Mammary epithelial cell (primary cell): Measurements from ENCODE around the gene F11.

Experiments
- EZH2 ChIP-seq: IDR thresholded peaks from 2 replicates; pipeline ENCODE4 v1.6.1; 2012; ENCODE audit warnings: low read length, inconsistent platforms, borderline replicate concordance
- TF ChIP-seq, protein P1 (sequence below), 2 donors: IDR thresholded peaks in 1 of 2; conservative IDR thresholded peaks in 1 of 2; 2 replicates each; pipeline ENCODE4 v1.5.1; 2011 to 2012; ENCODE audit warnings: inconsistent platforms in 2 of 2, low read length in 2 of 2, mild to moderate bottlenecking in 2 of 2, control low read depth in 1 of 2, low read depth in 1 of 2; ENCODE audit not compliant: insufficient read depth in 1 of 2; ENCODE audit errors: extremely low read depth in 1 of 2

GRCh38 chr4:186296481-186296880 lies 30.5 kb downstream of the F11 start:
- TF ChIP-seq, protein P1, sequence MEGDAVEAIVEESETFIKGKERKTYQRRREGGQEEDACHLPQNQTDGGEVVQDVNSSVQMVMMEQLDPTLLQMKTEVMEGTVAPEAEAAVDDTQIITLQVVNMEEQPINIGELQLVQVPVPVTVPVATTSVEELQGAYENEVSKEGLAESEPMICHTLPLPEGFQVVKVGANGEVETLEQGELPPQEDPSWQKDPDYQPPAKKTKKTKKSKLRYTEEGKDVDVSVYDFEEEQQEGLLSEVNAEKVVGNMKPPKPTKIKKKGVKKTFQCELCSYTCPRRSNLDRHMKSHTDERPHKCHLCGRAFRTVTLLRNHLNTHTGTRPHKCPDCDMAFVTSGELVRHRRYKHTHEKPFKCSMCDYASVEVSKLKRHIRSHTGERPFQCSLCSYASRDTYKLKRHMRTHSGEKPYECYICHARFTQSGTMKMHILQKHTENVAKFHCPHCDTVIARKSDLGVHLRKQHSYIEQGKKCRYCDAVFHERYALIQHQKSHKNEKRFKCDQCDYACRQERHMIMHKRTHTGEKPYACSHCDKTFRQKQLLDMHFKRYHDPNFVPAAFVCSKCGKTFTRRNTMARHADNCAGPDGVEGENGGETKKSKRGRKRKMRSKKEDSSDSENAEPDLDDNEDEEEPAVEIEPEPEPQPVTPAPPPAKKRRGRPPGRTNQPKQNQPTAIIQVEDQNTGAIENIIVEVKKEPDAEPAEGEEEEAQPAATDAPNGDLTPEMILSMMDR (conservative IDR thresholded peaks at IDR 0.05 in 1 of 2, IDR thresholded peaks at IDR 0.05 in 1 of 2; ENCODE audit: extremely low read depth in 1 of 2, insufficient read depth in 1 of 2, low read depth in 1 of 2, low read length in 2 of 2): no peak
- TF ChIP-seq EZH2: no peak
